IPS-18c (cell line): ENCODE results near the gene PIK3R3.

ENCODE experiments used
- H3K4me3 ChIP-seq: 2 replicates; pipeline ENCODE4 v1.7.0; 2013; ENCODE audit warnings: low read depth, mild to moderate bottlenecking, low read length, moderate library complexity; ENCODE audit not compliant: insufficient read depth
- H3K9me3 ChIP-seq: one replicate; pipeline ENCODE4 v1.6.1; 2013; ENCODE audit warnings: mild to moderate bottlenecking, low read length, moderate library complexity; ENCODE audit not compliant: control insufficient read depth, insufficient read depth

Gene PIK3R3

DNA sequence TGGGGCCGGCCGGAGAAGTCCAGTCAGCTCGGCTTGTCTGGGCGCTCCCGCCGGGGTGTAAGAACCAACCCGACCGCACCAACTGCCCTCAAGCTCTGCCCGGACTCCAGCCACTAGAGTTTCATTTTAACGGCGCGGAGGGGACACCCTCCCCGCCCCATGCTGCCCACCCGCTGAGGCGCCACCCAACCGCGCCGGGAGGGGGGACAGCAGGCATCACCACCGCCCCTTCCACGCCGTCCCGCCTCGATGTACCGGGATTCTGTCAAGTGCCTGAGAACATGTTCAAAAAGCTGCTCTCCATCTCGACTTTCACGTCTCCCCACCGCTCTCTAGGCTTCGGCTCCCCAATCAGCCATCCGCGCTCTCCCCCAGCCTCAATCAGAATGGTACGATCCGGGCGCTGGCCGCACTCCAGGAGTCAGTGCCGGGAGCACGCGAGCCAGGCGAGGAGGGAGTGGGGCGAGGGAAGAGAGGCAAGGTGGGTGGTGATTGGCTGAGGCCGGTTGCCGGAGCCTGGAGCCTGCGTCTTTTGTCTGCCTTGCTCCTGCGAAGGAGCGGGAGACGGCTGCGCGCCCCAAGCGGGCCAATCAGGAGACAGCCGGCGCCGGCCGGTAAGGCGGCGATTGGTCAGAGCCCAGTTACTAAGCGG lies at the start of gene PIK3R3:
TSS of gene PIK3R3 (minus strand) at position 101 of the 652 bp plus-strand sequence. CDS start 677 bp downstream, outside the sequence.
- H3K4me3 ChIP-seq, result peak within 1 kb of the TSS; percentile 72
- H3K9me3 ChIP-seq, result no peaks in the 10 kb centered on the region

GRCh38 chr1:46181343-46182260 lies 49.2 kb upstream of the PIK3R3 start:
- Histone ChIP-seq H3K9me3 (no peaks in the 10 kb centered on the region), H3K4me3 (no peak overlapping the region)

DNA sequence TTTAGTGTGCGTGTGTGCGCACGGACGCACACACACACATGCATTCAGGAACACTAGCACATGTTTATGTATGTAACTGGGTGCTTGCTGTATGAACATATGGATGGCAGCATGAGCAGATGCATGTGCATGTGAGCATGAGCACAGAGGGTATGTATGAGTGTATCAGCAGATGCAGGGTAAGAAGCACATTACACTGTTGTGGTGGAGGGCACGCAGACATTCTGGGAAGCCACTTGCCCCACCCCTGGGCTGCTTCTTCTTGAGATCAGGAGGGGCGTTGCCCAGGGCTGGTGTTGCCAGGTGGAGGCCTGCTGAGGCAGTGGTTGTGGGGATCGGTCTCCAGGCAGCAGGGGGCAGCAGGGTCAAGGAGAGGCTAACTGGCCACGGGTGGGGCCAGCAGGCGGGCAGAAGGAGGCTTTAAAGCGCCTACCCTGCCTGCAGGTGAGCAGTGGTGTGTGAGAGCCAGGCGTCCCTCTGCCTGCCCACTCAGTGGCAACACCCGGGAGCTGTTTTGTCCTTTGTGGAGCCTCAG lies 47.7 kb upstream of the PIK3R3 start:
- no peak overlapping the region for H3K4me3 ChIP-seq
- H3K9me3 ChIP-seq, result no peaks in the 10 kb centered on the region

GRCh38 chr1:46179138-46180081 lies 47.0 kb upstream of the PIK3R3 start:
- H3K4me3 ChIP-seq, result no peak overlapping the region
- no peaks in the 10 kb centered on the region for H3K9me3 ChIP-seq

DNA sequence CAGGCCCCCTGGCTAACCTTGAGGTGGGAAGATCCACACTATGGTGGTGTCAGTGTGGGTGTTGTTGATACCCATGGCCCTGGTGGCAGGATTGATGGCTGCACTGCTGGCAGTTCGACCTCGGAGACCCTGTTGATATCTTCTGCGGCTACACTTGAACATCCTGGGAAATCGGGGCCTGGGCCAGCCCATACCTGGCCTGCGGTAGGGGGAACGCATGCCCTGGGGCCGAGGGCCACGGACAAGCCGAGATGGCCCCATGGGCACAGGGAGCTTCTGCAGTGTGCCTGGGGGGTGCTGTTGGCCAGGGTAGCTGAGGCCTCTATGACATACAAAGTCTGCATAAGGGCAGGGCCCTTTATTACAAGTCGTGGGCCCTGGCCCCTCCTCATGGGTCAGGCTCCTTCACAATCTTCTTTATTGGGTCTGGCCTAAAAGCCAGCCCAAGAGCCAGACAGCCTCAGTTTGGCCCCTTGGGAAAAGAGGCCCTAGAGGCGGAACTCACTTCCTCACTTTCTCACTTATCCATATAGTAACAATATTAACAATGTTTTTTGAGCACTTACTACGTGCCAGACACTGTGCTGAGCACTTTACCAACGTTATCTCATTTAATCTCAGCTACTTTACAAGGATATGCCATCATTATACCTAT lies 43.9 kb upstream of the PIK3R3 start, which contains the start of gene P3R3URF:
TSS of gene P3R3URF (minus strand) at position 278 of the 655 bp plus-strand sequence. CDS start at position 261, 17 bp downstream.
- Histone ChIP-seq H3K9me3 (no peaks in the 10 kb centered on the region), H3K4me3 (no peak within 1 kb of the TSS)

- Histone ChIP-seq H3K4me3 (no peak overlapping the region), H3K9me3 (no peaks in the 10 kb centered on the region)
These were observed 42.8 kb upstream of the PIK3R3 start for GRCh38 chr1:46175243-46175642.

GRCh38 chr1:46174448-46175231 lies 42.2 kb upstream of the PIK3R3 start, which contains the start of gene TSPAN1:
TSPAN1 (plus strand) TSS chr1:46175087; CDS start chr1:46181108, 6,021 bp downstream.
- Histone ChIP-seq H3K4me3 (no peak within 1 kb of the TSS), H3K9me3 (no peaks in the 10 kb centered on the region)

- Histone ChIP-seq H3K9me3 (no peaks in the 10 kb centered on the region), H3K4me3 (no peak overlapping the region)
These were observed 41.0 kb upstream of the PIK3R3 start for GRCh38 chr1:46173361-46173856.

GRCh38 chr1:46172321-46172720 lies 39.9 kb upstream of the PIK3R3 start:
- no peak overlapping the region for H3K4me3 ChIP-seq
- H3K9me3 ChIP-seq, result no peaks in the 10 kb centered on the region

- H3K9me3 ChIP-seq, result no peaks in the 10 kb centered on the region
- H3K4me3 ChIP-seq, result no peak overlapping the region
These were observed 39.4 kb upstream of the PIK3R3 start for GRCh38 chr1:46171871-46172270.

- Histone ChIP-seq H3K9me3 (no peaks in the 10 kb centered on the region), H3K4me3 (no peak overlapping the region)
These were observed 38.9 kb upstream of the PIK3R3 start for GRCh38 chr1:46171351-46171750.

DNA sequence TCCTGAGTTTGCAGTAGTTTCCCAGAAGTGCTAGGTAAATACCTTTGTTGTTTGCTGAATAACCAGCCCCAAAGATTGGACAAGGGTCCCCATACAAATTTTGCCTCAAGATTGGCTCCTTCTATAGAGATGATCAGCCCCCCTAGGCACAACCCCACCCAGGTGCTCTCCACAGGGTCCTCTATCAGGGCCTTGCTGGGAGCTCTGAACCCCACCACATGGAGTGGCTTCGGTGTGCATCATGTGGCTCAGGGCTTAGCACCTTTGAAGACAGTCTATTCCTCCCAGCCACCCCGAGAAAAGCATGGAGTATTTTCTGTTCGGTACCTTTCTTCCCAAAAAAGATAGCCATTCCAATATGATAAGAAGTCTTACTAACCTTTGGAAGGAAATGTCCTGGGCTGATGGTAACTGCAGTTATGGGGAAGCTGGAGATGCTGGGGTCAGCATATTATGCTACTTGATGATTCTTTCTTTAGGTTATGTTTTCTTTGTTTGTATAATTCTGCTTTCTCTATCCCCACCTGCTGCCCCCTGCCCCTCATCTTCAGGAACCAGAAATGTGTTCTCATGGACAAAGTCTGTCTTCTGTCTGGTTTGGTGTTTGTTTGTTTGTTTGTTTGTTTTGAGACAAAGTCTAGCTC lies 37.5 kb upstream of the PIK3R3 start:
- H3K4me3 ChIP-seq, result no peak overlapping the region
- no peaks in the 10 kb centered on the region for H3K9me3 ChIP-seq

GRCh38 chr1:46168477-46168876 lies 36.0 kb upstream of the PIK3R3 start:
- H3K9me3 ChIP-seq, result no peaks in the 10 kb centered on the region
- no peak overlapping the region for H3K4me3 ChIP-seq

DNA sequence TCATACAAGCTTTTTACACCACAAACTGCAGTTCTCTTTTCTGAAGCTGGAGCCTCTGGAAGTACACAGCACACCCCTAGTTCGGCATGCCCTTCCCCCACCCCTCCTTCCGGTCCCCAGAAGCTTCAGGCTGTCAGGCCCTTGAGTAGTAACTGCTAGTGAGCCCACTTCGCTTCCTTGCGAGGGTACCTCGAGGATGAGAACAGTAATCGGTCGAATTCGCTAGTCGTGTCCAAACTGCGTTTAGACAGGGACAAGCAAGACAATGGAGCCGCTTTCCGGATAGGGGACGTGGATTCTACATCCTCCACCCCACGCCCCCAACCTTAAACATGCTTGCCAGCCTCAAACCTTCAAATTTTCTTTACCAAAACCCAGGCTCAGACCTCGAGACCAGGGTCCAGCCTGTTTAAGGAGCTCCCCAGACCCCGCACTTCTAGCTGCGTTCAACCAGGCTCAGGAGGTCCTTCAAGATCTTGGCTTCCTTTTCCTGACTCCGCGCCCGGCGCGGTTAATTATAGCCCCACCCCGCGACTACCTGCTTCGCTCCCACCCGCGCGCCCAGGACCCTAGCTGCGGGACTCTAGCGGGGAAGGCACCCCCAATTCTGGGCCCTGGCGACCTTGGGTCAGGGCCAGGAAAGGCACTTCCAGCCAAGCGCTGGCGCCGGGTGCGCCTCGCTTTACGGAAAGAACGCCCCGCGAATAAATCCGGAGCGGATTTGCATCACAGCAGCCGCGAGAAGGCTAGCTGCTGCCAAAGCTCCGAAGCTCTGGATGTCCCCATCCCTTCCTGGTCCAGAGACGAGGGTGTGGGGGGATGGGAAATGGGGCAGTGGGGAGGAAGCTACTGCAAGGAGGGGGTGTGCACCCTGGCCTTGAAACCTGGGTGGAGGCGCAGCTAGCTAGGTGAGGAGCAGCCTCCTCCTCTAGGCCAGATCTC lies 34.4 kb upstream of the PIK3R3 start:
- Histone ChIP-seq H3K9me3 (no peaks in the 10 kb centered on the region), H3K4me3 (peak overlapping the region; percentile 16; the same call in 1 of the 2 replicates)
